WTC11 (cell line): ENCODE data around the gene ZNF17. TPM values are rescaled to one million over a fixed set of nuclear protein-coding genes. Genes with fewer than 3 reads are reported as not detected.

Source experiments
- ATAC-seq: fragments of 200-7000 bp; cut with Tn5 transposase; 2 replicates; pipeline ENCODE4 v1.10.0; 2021; ENCODE audit warnings: mild to moderate bottlenecking, moderate library complexity
- CTCF ChIA-PET: fragments of 300-600 bp; sonication (Branson Sonifier 250); formaldehyde crosslinking; loops from one replicate; lab custom pipeline; 2021; ENCODE audit warnings: antibody characterized with exemption; lab: Charles Lee
- POLR2A ChIA-PET: fragments of 350-600 bp; sonication (Branson Sonifier 250); formaldehyde crosslinking; loops from one replicate; lab custom pipeline; 2021; ENCODE audit warnings: antibody characterized with exemption; lab: Charles Lee
- DNase-seq: peaks from one replicate; pipeline ENCODE4 v3.0.0; 2021; ENCODE audit warnings: low spot score
- H3K27ac Mint-ChIP-seq: 2 replicates; pipeline ENCODE4 v1.8.0; 2021; ENCODE audit warnings: mixed read lengths
- H3K27me3 Mint-ChIP-seq: 2 replicates; pipeline ENCODE4 v1.8.0; 2021; ENCODE audit warnings: low read depth, mild to moderate bottlenecking, moderate library complexity, mixed read lengths
- H3K36me3 Mint-ChIP-seq: 2 replicates; pipeline ENCODE4 v1.8.0; 2021; ENCODE audit warnings: mixed read lengths
- H3K4me1 Mint-ChIP-seq: 2 replicates; pipeline ENCODE4 v1.8.0; 2022; ENCODE audit warnings: mixed read lengths
- H3K4me3 Mint-ChIP-seq: 2 replicates; pipeline ENCODE4 v1.8.0; 2021; ENCODE audit warnings: mild to moderate bottlenecking, moderate library complexity, mixed read lengths
- H3K9me3 Mint-ChIP-seq: 2 replicates; pipeline ENCODE4 v1.8.0; 2021; ENCODE audit warnings: mixed read lengths
- ATF6 ChIP-seq: sonication (generic); formaldehyde crosslinking; IDR thresholded peaks from 2 replicates; pipeline ENCODE4 v1.8.1; 2023; ENCODE audit warnings: mild to moderate bottlenecking, missing genetic modification reagents
- CBFB ChIP-seq: sonication (generic); formaldehyde crosslinking; IDR thresholded peaks from 2 replicates; pipeline ENCODE4 v1.8.1; 2022; ENCODE audit warnings: mild to moderate bottlenecking, low read depth, missing genetic modification reagents
- CREB1 ChIP-seq: sonication (generic); formaldehyde crosslinking; IDR thresholded peaks from 2 replicates; pipeline ENCODE4 v1.8.0; 2023; ENCODE audit warnings: mild to moderate bottlenecking, missing genetic modification reagents
- CTCF ChIP-seq: fragments of 200-600 bp; IDR thresholded peaks from 2 replicates; pipeline ENCODE4 v1.8.0; 2022; ENCODE audit warnings: antibody characterized with exemption
- E2F4 ChIP-seq: sonication (generic); formaldehyde crosslinking; IDR thresholded peaks from 2 replicates; pipeline ENCODE4 v1.8.1; 2022; ENCODE audit warnings: low read depth, mild to moderate bottlenecking, moderate library complexity, missing genetic modification reagents, borderline replicate concordance
- EMX1 ChIP-seq: fragments of 250-450 bp; sonication (Bioruptor Pico); IDR thresholded peaks from 2 replicates; pipeline ENCODE4 v1.8.0; 2021; ENCODE audit warnings: mild to moderate bottlenecking
- HMGA2 ChIP-seq: fragments of 250-450 bp; sonication (Bioruptor Pico); IDR thresholded peaks from 2 replicates; pipeline ENCODE4 v1.4.0; 2021; ENCODE audit warnings: mild to moderate bottlenecking, moderate library complexity
- HMGXB4 ChIP-seq: sonication (generic); formaldehyde crosslinking; IDR thresholded peaks from 2 replicates; pipeline ENCODE4 v1.8.1; 2023; ENCODE audit warnings: mild to moderate bottlenecking, moderate library complexity, missing genetic modification reagents
- MAX ChIP-seq: sonication (generic); formaldehyde crosslinking; IDR thresholded peaks from 2 replicates; pipeline ENCODE4 v1.8.0; 2022; ENCODE audit warnings: mild to moderate bottlenecking, missing genetic modification reagents
- MLX ChIP-seq: sonication (generic); formaldehyde crosslinking; IDR thresholded peaks from 2 replicates; pipeline ENCODE4 v1.8.1; 2023; ENCODE audit warnings: mild to moderate bottlenecking, missing genetic modification reagents, moderate library complexity
- NR2C2 ChIP-seq: sonication (generic); formaldehyde crosslinking; IDR thresholded peaks from 2 replicates; pipeline ENCODE4 v1.8.0; 2022; ENCODE audit warnings: mild to moderate bottlenecking, missing genetic modification reagents
- RORB ChIP-seq: fragments of 250-450 bp; sonication (Bioruptor Pico); IDR thresholded peaks from 2 replicates; pipeline ENCODE4 v1.9.0; 2021; ENCODE audit warnings: mild to moderate bottlenecking
- SMAD4 ChIP-seq: sonication (generic); formaldehyde crosslinking; IDR thresholded peaks from 2 replicates; pipeline ENCODE4 v1.8.0; 2022; ENCODE audit warnings: mild to moderate bottlenecking, missing genetic modification reagents
- STAT6 ChIP-seq: sonication (generic); formaldehyde crosslinking; conservative IDR thresholded peaks from 2 replicates; pipeline ENCODE4 v1.8.1; 2023; ENCODE audit warnings: mild to moderate bottlenecking, low read depth, missing genetic modification reagents, moderate library complexity
- TP53 ChIP-seq: sonication (generic); formaldehyde crosslinking; IDR thresholded peaks from 2 replicates; pipeline ENCODE4 v1.8.1; 2023; ENCODE audit warnings: mild to moderate bottlenecking, missing genetic modification reagents
- ZNF263 ChIP-seq: sonication (generic); formaldehyde crosslinking; IDR thresholded peaks from 2 replicates; pipeline ENCODE4 v1.8.1; 2022; ENCODE audit warnings: low read depth, mild to moderate bottlenecking, moderate library complexity, missing genetic modification reagents
- ZNF281 ChIP-seq: sonication (generic); formaldehyde crosslinking; IDR thresholded peaks from 2 replicates; pipeline ENCODE4 v1.8.0; 2023; ENCODE audit warnings: mild to moderate bottlenecking, missing genetic modification reagents
- ZNF396 ChIP-seq: fragments of 250-450 bp; sonication (Bioruptor Pico); IDR thresholded peaks from 2 replicates; pipeline ENCODE4 v1.8.0; 2021; ENCODE audit warnings: mild to moderate bottlenecking, moderate library complexity, borderline replicate concordance
- ZNF416 ChIP-seq: fragments of 250-450 bp; sonication (Bioruptor Pico); IDR thresholded peaks from 2 replicates; pipeline ENCODE4 v1.9.0; 2021; ENCODE audit warnings: mild to moderate bottlenecking, inconsistent platforms
- ZNF425 ChIP-seq: fragments of 250-450 bp; sonication (Bioruptor Pico); conservative IDR thresholded peaks from 2 replicates; pipeline ENCODE4 v1.9.0; 2021; ENCODE audit warnings: mild to moderate bottlenecking
- total RNA-seq: library from RNA; stranded (reverse); gene quantifications from 3 replicates; pipeline ENCODE4 v1.2.3, GENCODE V29; 2021

The ZNF17 gene
- total RNA-seq, 1 experiment from 2014 or later, result 7.7 TPM

GRCh38 chr19:57363688-57364181 lies 47.2 kb upstream of the ZNF17 start:
- ATAC-seq, result peak; percentile 7
- no peaks in the 10 kb centered on the region; the same call in 1 of the 2 replicates for H3K36me3 Mint-ChIP-seq
- H3K27ac Mint-ChIP-seq, result peak overlapping the region; percentile 92
- peaks cover 10% of the 10 kb centered on the region for H3K4me1 Mint-ChIP-seq
- POLR2A ChIA-PET, result interaction anchor here (0.7 kb wide), 1 partner anchor 26 kb away, joined by 3 read pairs; the partner anchor contains the start of gene ZNF548
- CTCF ChIA-PET, result interaction anchor here (1.4 kb wide), 1 partner anchor 26 kb away, joined by 7 read pairs; the partner anchor contains the start of gene ZNF548
- no peaks in the 10 kb centered on the region for H3K9me3 Mint-ChIP-seq
- DNase-seq, result no peak
- H3K4me3 Mint-ChIP-seq, result peak overlapping the region; percentile 96
- no peak for TF ChIP-seq EMX1 (CRISPR knock-in tag)
- TF ChIP-seq HMGA2, result no peak
- TF ChIP-seq CREB1 (CRISPR knock-in tag), result no peak
- TF ChIP-seq NR2C2 (CRISPR knock-in tag), result no peak
- no peak for TF ChIP-seq TP53 (CRISPR knock-in tag)
- no peak for TF ChIP-seq SMAD4 (CRISPR knock-in tag)
- TF ChIP-seq E2F4 (CRISPR knock-in tag), result no peak
- no peak for TF ChIP-seq RORB (CRISPR knock-in tag)
- no peak for TF ChIP-seq CBFB (CRISPR knock-in tag)
- TF ChIP-seq STAT6, result no peak
- no peak for TF ChIP-seq ZNF281
- H3K27me3 Mint-ChIP-seq, result no peaks in the 10 kb centered on the region

GRCh38 chr19:57366776-57367175 lies 44.2 kb upstream of the ZNF17 start:
- Mint-ChIP-seq H3K36me3 (no peaks in the 10 kb centered on the region), H3K9me3 (no peaks in the 10 kb centered on the region), H3K27ac (no peak overlapping the region), H3K4me1 (peaks cover 10% of the 10 kb centered on the region), H3K4me3 (no peak overlapping the region), H3K27me3 (no peaks in the 10 kb centered on the region)
- DNase-seq (no peak), ATAC-seq (no peak)
- CTCF ChIA-PET, result no interaction called here
- POLR2A ChIA-PET, result no interaction called here
- no peak for TF ChIP-seq CTCF
- no peak for TF ChIP-seq ZNF396 (CRISPR knock-in tag)
- TF ChIP-seq ZNF263 (CRISPR knock-in tag), result no peak
- no peak for TF ChIP-seq ATF6 (CRISPR knock-in tag)
- no peak for TF ChIP-seq NR2C2 (CRISPR knock-in tag)
- TF ChIP-seq ZNF425 (CRISPR knock-in tag), result no peak
- TF ChIP-seq ZNF416, result no peak
- TF ChIP-seq MLX (CRISPR knock-in tag), result no peak
- TF ChIP-seq HMGXB4 (CRISPR knock-in tag), result no peak
- TF ChIP-seq MAX (CRISPR knock-in tag), result no peak
